HepG2 (cell line): Measurements from ENCODE around the gene SNED1. TPM values are rescaled to one million over a fixed set of nuclear protein-coding genes. Genes with fewer than 3 reads are reported as not detected.

Experiments used
- ASH2L ChIP-seq: fragments of 300-600, 200-600 bp; sonication (generic); IDR thresholded peaks from 2 replicates; pipeline ENCODE4 v1.7.0; 2017; ENCODE audit warnings: low read depth, mild to moderate bottlenecking, moderate library complexity, mixed read lengths, low read length; ENCODE audit not compliant: insufficient read length
- FLYWCH1 ChIP-seq: sonication (generic); formaldehyde crosslinking; IDR thresholded peaks from 2 replicates; pipeline ENCODE4 v1.8.1; 2023; ENCODE audit warnings: mild to moderate bottlenecking, missing genetic modification reagents
- HDAC1 ChIP-seq: sonication (generic); formaldehyde crosslinking; IDR thresholded peaks from 2 replicates; pipeline ENCODE4 v1.5.1; 2020; ENCODE audit warnings: mild to moderate bottlenecking, missing genetic modification reagents
- NFE2L1 ChIP-seq: sonication (generic); formaldehyde crosslinking; IDR thresholded peaks from 2 replicates; pipeline ENCODE4 v1.4.0; 2020; ENCODE audit warnings: missing genetic modification reagents, mild to moderate bottlenecking, borderline replicate concordance
- NR3C1 ChIP-seq: sonication (generic); formaldehyde crosslinking; IDR thresholded peaks from 2 replicates; pipeline ENCODE4 v1.4.0; 2020; ENCODE audit warnings: missing genetic modification reagents
- SMC3 ChIP-seq: IDR thresholded peaks from 2 replicates; pipeline ENCODE4 v1.6.1; 2011; ENCODE audit warnings: low read length, improper control_type of control experiment
- SOX13 ChIP-seq, 3 experiments: fragments of 450-650 bp in 1 of 3; sonication (generic) in 1 of 3; formaldehyde crosslinking in 1 of 3; IDR thresholded peaks in 2 of 3; conservative IDR thresholded peaks in 1 of 3; 2 replicates each; pipeline versions ENCODE4 v1.5.0 to v1.6.1; 2016 to 2020; ENCODE audit warnings: antibody characterized with exemption in 1 of 3, mild to moderate bottlenecking in 1 of 3, missing compliant biosample characterization in 1 of 3, missing genetic modification reagents in 1 of 3, moderate library complexity in 1 of 3
- SOX5 ChIP-seq: IDR thresholded peaks from 2 replicates; pipeline ENCODE4 v1.6.1; 2016; ENCODE audit warnings: borderline replicate concordance
- TEAD3 ChIP-seq: optimal IDR thresholded peaks from 2 replicates; pipeline ENCODE3; 2016; ENCODE audit warnings: borderline replicate concordance
- YEATS4 ChIP-seq: sonication (generic); formaldehyde crosslinking; IDR thresholded peaks from 2 replicates; pipeline ENCODE4 v1.4.0; 2020; ENCODE audit warnings: missing genetic modification reagents, borderline replicate concordance
- ZBTB26 ChIP-seq: IDR thresholded peaks from 2 replicates; pipeline ENCODE4 v1.6.1; 2016; ENCODE audit warnings: missing compliant biosample characterization, missing genetic modification reagents, borderline replicate concordance
- ZNF160 ChIP-seq: sonication (generic); formaldehyde crosslinking; IDR thresholded peaks from 2 replicates; pipeline ENCODE4 v1.8.0; 2022; ENCODE audit warnings: mild to moderate bottlenecking, inconsistent platforms, missing genetic modification reagents
- ZNF207 ChIP-seq: fragments of 450-650 bp; IDR thresholded peaks from 2 replicates; pipeline ENCODE4 v1.6.1; 2016; ENCODE audit warnings: antibody characterized with exemption, borderline replicate concordance
- ZNF232 ChIP-seq: sonication (generic); formaldehyde crosslinking; IDR thresholded peaks from 2 replicates; pipeline ENCODE4 v1.4.0; 2020; ENCODE audit warnings: missing genetic modification reagents, borderline replicate concordance
- ZNF317 ChIP-seq: sonication (generic); formaldehyde crosslinking; IDR thresholded peaks from 2 replicates; pipeline ENCODE4 v1.5.0; 2020; ENCODE audit warnings: mild to moderate bottlenecking, missing genetic modification reagents
- ZNF709 ChIP-seq: sonication (generic); formaldehyde crosslinking; IDR thresholded peaks from 2 replicates; pipeline ENCODE4 v1.5.0; 2020; ENCODE audit warnings: mild to moderate bottlenecking, missing genetic modification reagents
- ZNF775 ChIP-seq: sonication (generic); formaldehyde crosslinking; IDR thresholded peaks from 2 replicates; pipeline ENCODE4 v1.4.0; 2020; ENCODE audit warnings: missing genetic modification reagents, mild to moderate bottlenecking, moderate library complexity, borderline replicate concordance
- ZSCAN5A ChIP-seq: sonication (generic); formaldehyde crosslinking; IDR thresholded peaks from 2 replicates; pipeline ENCODE4 v1.8.0; 2022; ENCODE audit warnings: mild to moderate bottlenecking, missing genetic modification reagents, borderline replicate concordance
- polyA plus RNA-seq, 8 experiments: library from polyadenylated mRNA; depleted of rRNA in 3 of 8; stranded (reverse) in 7 of 8; unstranded in 1 of 8; fragments of >200 nt; fragmentation: Illumina TruSeq in 4 of 8; extraction: Trizol in 4 of 8; gene quantifications; 2 replicates each; pipeline versions ENCODE4 v1.2.1 to v1.2.3, GENCODE V29; 2011 to 2016; ENCODE audit warnings: low read depth in 4 of 8, missing spikeins in 1 of 8, mixed read lengths in 1 of 8; ENCODE audit not compliant: insufficient read depth in 1 of 8
- total RNA-seq, 5 experiments: library from RNA; depleted of rRNA; stranded (reverse); fragments of >200 nt; fragmentation: Illumina TruSeq; extraction: Trizol; gene quantifications; 2 replicates each; pipeline ENCODE4 v1.2.3, GENCODE V29; 2016; ENCODE audit warnings: low read depth in 1 of 5
- TF ChIP-seq, protein P1 (sequence below): sonication (generic); formaldehyde crosslinking; IDR thresholded peaks from 2 replicates; pipeline ENCODE4 v1.8.1; 2023; ENCODE audit warnings: mild to moderate bottlenecking, missing genetic modification reagents
- TF ChIP-seq, protein P2 (sequence below): sonication (generic); formaldehyde crosslinking; IDR thresholded peaks from 2 replicates; pipeline ENCODE4 v1.5.1; 2020; ENCODE audit warnings: mild to moderate bottlenecking, missing genetic modification reagents, moderate library complexity

The SNED1 gene
- total and polyA plus RNA-seq, 2 of the 13 experiments (the other 11 are each of a cell fraction or from before 2014, with no cell fraction given), result 0.15 to 0.65 TPM

- TF ChIP-seq ZNF232 (CRISPR knock-in tag) (peak; percentile 93; the same call in 1 of the 2 replicates), SMC3 (no peak; the same call in 1 of the 2 replicates), FLYWCH1 (CRISPR knock-in tag) (no peak), NR3C1 (CRISPR knock-in tag) (no peak), TEAD3 (CRISPR knock-in tag) (peak; percentile 49), NFE2L1 (CRISPR knock-in tag) (no peak), ZNF775 (CRISPR knock-in tag) (no peak), ZBTB26 (CRISPR knock-in tag) (0 out of 2 replicates have a peak, but pooled peaks have one; percentile 37), HDAC1 (CRISPR knock-in tag) (peak; percentile 98), ZNF709 (CRISPR knock-in tag) (peak; percentile 76; the same call in 1 of the 2 replicates), ZSCAN5A (peak; percentile 59; the same call in 1 of the 2 replicates), ASH2L (no peak), SOX5 (CRISPR knock-in tag) (peak; percentile 53), YEATS4 (CRISPR knock-in tag) (peak; percentile 80; the same call in 1 of the 2 replicates), ZNF207 (no peak), ZNF317 (CRISPR knock-in tag) (peak; percentile 77), ZNF160 (CRISPR knock-in tag) (peak; percentile 80; the same call in 1 of the 2 replicates), SOX13 (IDR thresholded peaks at IDR 0.05) (no peak), SOX13 (CRISPR knock-in tag; conservative IDR thresholded peaks at IDR 0.05 in 1 of 2, IDR thresholded peaks at IDR 0.05 in 1 of 2) (peak in 1 of 2 experiments; percentile 64; a peak in 2 of 4 replicates)
- TF ChIP-seq, protein P1, sequence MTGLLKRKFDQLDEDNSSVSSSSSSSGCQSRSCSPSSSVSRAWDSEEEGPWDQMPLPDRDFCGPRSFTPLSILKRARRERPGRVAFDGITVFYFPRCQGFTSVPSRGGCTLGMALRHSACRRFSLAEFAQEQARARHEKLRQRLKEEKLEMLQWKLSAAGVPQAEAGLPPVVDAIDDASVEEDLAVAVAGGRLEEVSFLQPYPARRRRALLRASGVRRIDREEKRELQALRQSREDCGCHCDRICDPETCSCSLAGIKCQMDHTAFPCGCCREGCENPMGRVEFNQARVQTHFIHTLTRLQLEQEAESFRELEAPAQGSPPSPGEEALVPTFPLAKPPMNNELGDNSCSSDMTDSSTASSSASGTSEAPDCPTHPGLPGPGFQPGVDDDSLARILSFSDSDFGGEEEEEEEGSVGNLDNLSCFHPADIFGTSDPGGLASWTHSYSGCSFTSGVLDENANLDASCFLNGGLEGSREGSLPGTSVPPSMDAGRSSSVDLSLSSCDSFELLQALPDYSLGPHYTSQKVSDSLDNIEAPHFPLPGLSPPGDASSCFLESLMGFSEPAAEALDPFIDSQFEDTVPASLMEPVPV (CRISPR knock-in tag), result peak; percentile 90
- TF ChIP-seq, protein P2, sequence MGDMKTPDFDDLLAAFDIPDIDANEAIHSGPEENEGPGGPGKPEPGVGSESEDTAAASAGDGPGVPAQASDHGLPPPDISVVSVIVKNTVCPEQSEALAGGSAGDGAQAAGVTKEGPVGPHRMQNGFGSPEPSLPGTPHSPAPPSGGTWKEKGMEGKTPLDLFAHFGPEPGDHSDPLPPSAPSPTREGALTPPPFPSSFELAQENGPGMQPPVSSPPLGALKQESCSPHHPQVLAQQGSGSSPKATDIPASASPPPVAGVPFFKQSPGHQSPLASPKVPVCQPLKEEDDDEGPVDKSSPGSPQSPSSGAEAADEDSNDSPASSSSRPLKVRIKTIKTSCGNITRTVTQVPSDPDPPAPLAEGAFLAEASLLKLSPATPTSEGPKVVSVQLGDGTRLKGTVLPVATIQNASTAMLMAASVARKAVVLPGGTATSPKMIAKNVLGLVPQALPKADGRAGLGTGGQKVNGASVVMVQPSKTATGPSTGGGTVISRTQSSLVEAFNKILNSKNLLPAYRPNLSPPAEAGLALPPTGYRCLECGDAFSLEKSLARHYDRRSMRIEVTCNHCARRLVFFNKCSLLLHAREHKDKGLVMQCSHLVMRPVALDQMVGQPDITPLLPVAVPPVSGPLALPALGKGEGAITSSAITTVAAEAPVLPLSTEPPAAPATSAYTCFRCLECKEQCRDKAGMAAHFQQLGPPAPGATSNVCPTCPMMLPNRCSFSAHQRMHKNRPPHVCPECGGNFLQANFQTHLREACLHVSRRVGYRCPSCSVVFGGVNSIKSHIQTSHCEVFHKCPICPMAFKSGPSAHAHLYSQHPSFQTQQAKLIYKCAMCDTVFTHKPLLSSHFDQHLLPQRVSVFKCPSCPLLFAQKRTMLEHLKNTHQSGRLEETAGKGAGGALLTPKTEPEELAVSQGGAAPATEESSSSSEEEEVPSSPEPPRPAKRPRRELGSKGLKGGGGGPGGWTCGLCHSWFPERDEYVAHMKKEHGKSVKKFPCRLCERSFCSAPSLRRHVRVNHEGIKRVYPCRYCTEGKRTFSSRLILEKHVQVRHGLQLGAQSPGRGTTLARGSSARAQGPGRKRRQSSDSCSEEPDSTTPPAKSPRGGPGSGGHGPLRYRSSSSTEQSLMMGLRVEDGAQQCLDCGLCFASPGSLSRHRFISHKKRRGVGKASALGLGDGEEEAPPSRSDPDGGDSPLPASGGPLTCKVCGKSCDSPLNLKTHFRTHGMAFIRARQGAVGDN (CRISPR knock-in tag), result peak; percentile 92
Observed at GRCh38 chr2:240960309-240960970, 38.0 kb upstream of the SNED1 start (continued).
